DMS114 treated with DMSO at 0.1 percent for 48 hours (cell line): Measurements from ENCODE around the gene SLC25A45.

ENCODE experiments used
- DNase-seq: peaks from one replicate; lab custom pipeline; 2025; ENCODE audit not compliant: unreplicated experiment; lab: John Stamatoyannopoulos, UW

The SLC25A45 gene

GRCh38 chr11:65382033-65382803, at the start of gene SLC25A45:
Gene SLC25A45, minus strand, starts transcription at chr11:65382646. Its CDS starts 695 bp downstream, at chr11:65381951.
- DNase-seq: peak; percentile 35

DNA sequence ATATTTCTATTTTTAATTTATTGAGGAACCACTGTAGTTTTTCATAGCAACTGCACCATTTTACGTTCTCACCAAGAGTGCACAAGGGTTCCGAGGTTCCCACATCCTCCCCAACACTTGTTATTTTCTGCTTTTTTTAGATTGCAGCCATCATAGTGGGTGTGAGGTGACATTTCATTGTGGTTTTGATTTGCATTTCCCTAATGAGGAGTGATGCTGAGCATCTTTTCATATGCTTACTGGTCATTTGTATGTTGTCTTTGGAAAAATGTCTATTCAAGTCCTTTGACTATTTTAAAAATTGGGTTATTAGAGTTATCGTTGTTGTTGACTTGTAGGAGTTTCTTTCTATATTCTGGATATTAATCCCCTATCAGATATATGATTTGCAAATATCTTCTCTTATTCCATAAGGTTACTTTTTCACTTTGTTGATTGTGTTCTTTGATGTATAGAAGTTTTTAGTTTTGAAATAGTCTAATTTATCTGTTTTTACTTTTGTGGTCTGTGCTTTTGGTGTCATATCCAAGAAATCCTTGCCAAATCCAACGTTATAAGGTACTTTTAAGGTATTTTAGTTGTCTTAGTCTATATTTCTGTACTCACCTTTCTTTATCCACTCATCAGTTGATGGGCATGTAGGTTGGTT, 49.1 kb upstream of the SLC25A45 start:
- no peak for DNase-seq

DNA sequence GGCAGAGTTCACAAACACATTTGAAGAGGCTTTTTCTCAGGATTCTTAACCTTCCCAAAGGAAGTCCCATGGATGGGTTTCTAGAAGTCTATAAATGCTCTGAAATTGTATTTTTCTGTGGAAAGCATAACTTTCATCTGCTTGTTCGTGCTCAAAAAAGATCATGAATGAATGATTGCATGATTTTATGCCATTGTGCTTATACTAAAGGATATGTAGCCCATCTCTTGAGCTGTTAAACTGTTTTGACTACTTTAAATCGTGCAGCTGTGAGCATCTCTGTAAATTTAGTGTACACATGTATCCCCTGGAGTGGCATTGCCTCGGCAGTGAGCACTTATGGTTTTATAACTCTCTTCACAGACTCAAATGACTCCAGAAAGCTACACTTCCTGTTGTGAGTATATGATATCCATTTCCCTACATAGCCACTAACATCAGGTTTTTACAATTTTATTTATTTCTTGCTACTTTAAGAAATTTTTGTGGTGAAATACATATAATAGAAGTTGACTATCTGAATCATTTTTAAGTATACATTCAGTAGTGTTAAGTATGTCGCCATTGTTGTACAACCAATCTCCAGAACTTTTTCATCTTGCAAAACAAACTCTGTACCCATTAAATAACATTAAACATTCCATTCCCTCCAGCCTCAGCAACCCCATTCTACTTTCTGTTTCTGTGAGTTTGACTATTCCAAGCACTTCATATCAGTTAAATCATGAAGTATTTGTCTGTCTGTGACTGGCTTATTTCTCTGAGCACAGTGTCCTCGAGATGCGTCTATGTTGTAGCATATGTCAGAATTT, 48.2 kb upstream of the SLC25A45 start:
- DNase-seq: no peak

DNA sequence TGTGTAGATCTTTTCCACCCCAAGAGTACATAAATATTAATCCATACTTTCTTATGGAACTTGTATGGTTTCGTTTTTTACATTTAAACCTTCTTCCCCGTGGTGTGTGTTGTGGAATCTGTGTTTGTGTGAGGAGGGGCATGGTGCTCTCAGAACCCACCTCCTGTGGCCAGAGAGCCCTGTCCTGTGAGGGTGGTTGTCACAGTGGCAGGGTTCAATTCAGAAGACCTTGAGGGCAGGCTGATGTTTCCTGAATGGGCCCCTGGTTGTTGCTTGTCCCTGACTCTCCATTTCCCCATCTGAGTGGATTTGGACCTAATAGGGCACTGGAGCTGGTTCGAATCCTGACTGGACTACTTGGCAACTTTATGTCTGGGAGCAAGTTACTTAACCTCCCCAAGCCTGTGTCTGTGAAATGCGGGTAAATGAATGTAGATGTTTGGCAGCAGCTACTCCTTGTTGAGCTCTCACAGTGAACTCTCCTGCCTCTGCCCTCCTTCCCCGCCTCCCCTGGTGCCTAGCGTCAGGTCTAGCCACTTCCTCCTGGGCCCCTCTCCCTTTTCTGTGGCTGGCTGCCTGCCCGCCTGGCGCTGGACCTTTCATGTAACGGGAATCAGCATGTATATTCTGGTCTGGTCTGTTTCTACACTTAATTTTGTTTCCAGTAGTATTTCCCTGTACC, 47.4 kb upstream of the SLC25A45 start:
- DNase-seq: no peak

- DNase-seq: no peak
These were observed 46.7 kb upstream of the SLC25A45 start for GRCh38 chr11:65429068-65429681.

DNA sequence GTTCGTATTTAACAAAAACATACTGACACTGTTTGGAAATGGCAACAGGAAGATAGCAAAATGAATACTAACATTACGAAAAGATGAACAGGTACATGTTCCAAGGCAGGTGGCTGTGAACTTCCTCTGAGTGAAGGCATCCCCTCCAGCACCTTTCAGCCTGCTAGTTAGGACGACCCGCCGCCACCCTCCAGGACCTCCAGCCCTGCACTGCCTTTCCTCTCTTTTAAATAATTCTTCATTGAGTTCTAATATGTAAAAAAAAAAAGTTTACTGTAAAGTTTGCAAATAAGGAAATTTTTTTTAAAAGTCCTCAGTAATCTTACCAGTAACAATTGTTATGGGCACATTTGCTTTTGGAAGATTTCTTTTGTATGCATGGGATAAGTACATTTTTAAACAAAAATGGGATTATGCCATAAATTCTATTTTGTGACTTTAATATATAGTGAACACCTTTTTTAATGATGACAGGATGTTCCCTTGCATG, 46.2 kb upstream of the SLC25A45 start:
- no peak for DNase-seq

- no peak for DNase-seq
These were observed 45.5 kb upstream of the SLC25A45 start for GRCh38 chr11:65427691-65428577.

DNA sequence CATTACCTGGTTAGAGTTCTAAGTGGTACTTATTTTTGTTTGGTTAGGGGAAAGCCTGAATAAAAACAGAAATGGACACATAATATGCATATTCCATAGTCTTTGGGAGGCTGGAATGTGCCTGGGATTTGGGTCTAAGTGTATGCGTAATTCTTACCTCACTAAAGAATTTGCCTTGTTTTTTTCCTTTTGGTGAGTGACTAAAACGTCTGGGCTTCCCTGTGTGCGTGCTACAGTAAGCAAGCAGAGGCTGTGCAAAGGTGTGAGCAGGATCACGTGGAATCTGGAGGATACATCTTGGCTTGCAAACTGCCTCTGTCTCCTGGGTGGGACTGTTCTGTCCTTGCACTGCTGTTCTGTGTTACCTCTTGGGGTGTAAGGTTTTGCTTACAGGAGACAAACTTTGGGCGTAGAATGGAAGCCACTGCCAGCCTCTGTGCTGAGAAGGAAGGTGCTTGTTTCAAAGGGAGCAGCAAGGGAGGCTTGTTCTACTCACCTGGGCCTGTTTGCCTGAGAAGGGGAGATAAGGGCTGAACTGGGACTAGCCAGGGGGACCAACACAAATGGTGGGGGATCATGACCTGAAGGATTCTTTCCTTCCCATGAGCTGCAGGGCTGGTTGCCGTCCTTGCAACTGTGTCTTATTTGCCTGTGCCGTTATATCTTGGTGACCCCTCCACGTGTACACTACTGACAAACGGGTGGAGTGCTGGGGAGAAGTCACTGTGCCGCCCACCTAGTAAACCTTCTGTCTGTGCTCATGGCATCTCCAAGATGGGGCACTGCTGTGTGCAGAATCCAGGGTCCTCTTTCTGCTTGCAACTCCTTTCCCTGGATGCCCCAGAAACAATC, 44.6 kb upstream of the SLC25A45 start:
- no peak for DNase-seq

DNA sequence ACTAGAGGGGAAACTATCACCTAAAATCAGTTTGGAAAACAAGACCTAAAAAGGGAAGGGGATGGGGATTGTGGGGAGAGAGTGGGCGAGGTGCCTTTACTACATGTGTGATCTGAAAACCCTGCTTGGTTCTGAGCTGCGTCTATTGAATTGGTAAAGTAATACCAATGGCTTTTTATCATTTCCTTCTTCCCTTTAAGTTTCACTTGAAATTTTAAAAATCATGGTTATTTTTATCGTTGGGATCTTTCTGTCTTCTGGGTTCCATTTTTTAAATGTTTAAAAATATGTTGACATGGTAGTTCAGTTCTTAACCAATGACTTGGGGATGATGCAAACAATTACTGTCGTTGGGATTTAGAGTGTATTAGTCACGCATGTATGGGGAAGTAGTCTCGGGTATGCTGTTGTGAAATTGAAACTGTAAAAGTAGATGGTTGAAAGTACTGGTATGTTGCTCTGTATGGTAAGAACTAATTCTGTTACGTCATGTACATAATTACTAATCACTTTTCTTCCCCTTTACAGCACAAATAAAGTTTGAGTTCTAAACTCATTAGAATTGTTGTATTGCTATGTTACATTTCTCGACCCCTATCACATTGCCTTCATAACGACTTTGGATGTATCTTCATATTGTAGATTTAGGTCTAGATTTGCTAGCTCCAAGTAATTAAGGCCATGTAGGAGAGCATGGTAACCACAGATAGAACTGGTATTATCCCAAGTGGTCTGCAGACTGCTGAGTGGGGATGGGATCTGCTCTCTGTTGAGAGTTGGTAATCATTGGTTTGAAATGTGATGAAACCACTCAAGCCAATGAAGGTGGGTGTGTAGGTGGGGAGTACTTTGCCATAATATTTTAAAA, 43.8 kb upstream of the SLC25A45 start:
- DNase-seq: no peak

- no peak for DNase-seq
These were observed 42.9 kb upstream of the SLC25A45 start for GRCh38 chr11:65425105-65425970.

GRCh38 chr11:65424205-65425104, 42.0 kb upstream of the SLC25A45 start:
- DNase-seq: no peak

- DNase-seq: no peak
These were observed 41.2 kb upstream of the SLC25A45 start for GRCh38 chr11:65423516-65424204.

DNA sequence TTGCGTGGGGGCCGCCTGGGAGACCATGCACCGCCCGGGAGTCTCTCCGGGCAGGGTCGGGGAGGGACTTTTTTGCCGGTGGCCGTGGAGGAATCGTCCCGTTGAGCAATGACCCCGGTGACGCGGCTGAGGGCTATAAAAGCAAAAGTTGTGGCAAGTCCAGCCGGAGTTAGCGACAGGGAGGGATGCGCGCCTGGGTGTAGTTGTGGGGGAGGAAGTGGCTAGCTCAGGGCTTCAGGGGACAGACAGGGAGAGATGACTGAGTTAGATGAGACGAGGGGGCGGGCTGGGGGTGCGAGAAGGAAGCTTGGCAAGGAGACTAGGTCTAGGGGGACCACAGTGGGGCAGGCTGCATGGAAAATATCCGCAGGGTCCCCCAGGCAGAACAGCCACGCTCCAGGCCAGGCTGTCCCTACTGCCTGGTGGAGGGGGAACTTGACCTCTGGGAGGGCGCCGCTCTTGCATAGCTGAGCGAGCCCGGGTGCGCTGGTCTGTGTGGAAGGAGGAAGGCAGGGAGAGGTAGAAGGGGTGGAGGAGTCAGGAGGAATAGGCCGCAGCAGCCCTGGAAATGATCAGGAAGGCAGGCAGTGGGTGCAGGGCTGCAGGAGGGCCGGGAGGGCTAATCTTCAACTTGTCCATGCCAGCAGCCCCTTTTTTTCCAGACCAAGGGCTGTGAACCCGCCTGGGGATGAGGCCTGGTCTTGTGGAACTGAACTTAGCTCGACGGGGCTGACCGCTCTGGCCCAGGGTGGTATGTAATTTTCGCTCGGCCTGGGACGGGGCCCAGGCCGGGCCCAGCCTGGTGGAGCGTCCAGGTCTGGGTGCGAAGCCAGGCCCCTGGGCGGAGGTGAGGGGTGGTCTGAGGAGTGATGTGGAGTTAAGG, 40.4 kb upstream of the SLC25A45 start, which contains the start of gene NEAT1:
TSS of gene NEAT1 (plus strand) at position 166 of the 883 bp plus-strand sequence.
- DNase-seq: peak; percentile 56
